Gastroesophageal sphincter (tissue), 3 donors: ENCODE data around the gene IMP4.

Experiments
- EP300 ChIP-seq: sonication (generic); formaldehyde crosslinking; IDR thresholded peaks from one replicate; pipeline ENCODE4 v1.6.1; 2017; ENCODE audit warnings: antibody characterized with exemption, mild to moderate bottlenecking
- TF ChIP-seq, protein P1 (sequence below), 4 experiments: fragments of 200-600 bp in 2 of 4; fragments of 450-650 bp in 2 of 4; sonication (generic) in 1 of 4; IDR thresholded peaks; one replicate each; pipeline ENCODE4 v1.5.1; 2017 to 2019; ENCODE audit warnings: antibody characterized with exemption in 4 of 4, mild to moderate bottlenecking in 2 of 4, moderate library complexity in 2 of 4

DNA sequence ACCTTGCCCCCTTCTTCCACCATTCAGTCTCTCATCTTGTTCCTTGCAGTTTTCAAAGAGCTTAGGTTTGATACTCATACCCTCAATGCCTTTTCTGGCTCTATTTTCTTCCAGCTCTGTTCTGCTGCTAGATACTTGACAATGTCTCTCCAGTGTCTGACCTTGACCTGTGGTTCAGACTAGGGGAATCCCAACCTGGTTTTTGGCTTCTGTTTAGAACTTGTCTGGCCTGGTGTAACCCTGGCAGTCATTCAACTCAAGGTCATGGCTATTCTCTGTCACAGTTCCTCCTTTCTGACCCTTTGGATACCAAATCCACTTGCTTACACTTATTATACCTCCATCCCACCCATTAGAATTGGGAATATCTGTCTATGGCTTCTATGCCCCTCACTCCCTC, 31.8 kb upstream of the IMP4 start:
- TF ChIP-seq, protein P1, sequence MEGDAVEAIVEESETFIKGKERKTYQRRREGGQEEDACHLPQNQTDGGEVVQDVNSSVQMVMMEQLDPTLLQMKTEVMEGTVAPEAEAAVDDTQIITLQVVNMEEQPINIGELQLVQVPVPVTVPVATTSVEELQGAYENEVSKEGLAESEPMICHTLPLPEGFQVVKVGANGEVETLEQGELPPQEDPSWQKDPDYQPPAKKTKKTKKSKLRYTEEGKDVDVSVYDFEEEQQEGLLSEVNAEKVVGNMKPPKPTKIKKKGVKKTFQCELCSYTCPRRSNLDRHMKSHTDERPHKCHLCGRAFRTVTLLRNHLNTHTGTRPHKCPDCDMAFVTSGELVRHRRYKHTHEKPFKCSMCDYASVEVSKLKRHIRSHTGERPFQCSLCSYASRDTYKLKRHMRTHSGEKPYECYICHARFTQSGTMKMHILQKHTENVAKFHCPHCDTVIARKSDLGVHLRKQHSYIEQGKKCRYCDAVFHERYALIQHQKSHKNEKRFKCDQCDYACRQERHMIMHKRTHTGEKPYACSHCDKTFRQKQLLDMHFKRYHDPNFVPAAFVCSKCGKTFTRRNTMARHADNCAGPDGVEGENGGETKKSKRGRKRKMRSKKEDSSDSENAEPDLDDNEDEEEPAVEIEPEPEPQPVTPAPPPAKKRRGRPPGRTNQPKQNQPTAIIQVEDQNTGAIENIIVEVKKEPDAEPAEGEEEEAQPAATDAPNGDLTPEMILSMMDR (IDR thresholded peaks at IDR 0.05): no peak
- no peak for TF ChIP-seq EP300
